ENCODE data around the gene GUSB.

- TF ChIP-seq, protein P1, sequence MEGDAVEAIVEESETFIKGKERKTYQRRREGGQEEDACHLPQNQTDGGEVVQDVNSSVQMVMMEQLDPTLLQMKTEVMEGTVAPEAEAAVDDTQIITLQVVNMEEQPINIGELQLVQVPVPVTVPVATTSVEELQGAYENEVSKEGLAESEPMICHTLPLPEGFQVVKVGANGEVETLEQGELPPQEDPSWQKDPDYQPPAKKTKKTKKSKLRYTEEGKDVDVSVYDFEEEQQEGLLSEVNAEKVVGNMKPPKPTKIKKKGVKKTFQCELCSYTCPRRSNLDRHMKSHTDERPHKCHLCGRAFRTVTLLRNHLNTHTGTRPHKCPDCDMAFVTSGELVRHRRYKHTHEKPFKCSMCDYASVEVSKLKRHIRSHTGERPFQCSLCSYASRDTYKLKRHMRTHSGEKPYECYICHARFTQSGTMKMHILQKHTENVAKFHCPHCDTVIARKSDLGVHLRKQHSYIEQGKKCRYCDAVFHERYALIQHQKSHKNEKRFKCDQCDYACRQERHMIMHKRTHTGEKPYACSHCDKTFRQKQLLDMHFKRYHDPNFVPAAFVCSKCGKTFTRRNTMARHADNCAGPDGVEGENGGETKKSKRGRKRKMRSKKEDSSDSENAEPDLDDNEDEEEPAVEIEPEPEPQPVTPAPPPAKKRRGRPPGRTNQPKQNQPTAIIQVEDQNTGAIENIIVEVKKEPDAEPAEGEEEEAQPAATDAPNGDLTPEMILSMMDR (IDR thresholded peaks at IDR 0.05), result no peak
- no peak for TF ChIP-seq POLR2A (IDR thresholded peaks at IDR 0.05)
Observed at GRCh38 chr7:65971021-65971420, 11.0 kb downstream of the GUSB start.
